ENCODE measurements around the gene ITGA2.

GRCh38 chr5:53112909-53113308 lies 123.8 kb downstream of the ITGA2 start:
- TF ChIP-seq ZNF274 (IDR thresholded peaks at IDR 0.05; ENCODE audit: low read depth, low read length) (no peak), YY1 (IDR thresholded peaks at IDR 0.05; ENCODE audit: insufficient read depth, insufficient read length) (no peak), SUZ12 (IDR thresholded peaks at IDR 0.05; ENCODE audit: extremely low read depth, insufficient read depth, insufficient read length) (no peak)

All from NT2/D1 (cell line).